Coronary artery (tissue), 2 donors: ENCODE measurements around the gene PLA2G4E.

ENCODE experiments used
- DNase-seq: peaks from one replicate; pipeline ENCODE4 v3.0.0-alpha.2; 2017; ENCODE audit warnings: low spot score
- H3K27ac ChIP-seq, 2 donors: fragments of 200-600 bp; sonication (generic); one replicate each; pipeline ENCODE4 v1.5.1; 2016 to 2019
- H3K4me3 ChIP-seq: fragments of 200-600 bp; sonication (generic); 2 replicates; pipeline ENCODE4 v1.5.1; 2016; ENCODE audit warnings: mild to moderate bottlenecking, moderate library complexity
- CTCF ChIP-seq: fragments of 200-600 bp; sonication (generic); IDR thresholded peaks from one replicate; pipeline ENCODE4 v1.5.1; 2019; ENCODE audit warnings: antibody characterized with exemption

Gene PLA2G4E

GRCh38 chr15:42020713-42021273, at the start of gene PLA2G4E:
Gene PLA2G4E, minus strand, starts transcription at chr15:42021042. Its CDS starts 12 bp downstream, at chr15:42021030.
- no peak for DNase-seq
- no peak within 1 kb of the TSS for H3K27ac ChIP-seq
- no peak for TF ChIP-seq CTCF
- no peak within 1 kb of the TSS for H3K4me3 ChIP-seq

DNA sequence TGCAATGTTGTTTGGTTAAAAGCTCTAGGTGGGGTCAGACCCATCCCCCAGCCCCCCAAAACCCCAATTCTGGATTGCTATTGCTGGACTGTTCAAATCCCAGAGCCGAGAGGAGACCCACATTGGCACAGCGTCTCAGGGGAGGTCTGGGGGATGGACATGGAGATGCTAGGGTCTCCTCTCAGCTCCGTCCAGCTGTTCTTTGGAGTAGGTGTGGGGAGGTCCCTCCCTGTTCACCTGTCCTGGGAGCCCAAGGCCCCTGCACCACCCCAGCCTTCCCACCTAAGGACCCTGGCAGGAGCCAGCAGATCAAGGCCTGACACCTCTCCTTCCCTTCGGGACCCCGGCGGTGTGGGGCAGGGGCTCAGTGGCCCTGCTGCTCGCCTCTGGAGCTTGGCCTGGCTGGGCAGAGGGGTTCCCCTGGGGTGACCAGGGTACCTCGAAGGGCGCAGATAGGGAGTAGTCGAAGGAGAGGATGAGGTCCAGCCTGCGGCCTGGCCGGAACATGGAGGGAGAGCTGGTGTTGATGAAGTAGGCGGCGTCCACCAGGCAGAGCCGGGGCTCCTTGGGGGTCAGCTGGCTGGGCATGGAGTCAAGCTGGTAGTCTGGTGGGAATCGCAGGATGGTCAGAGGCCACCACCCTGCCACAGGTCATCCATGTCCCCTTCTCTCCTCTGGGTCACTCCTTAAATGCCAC, 49.6 kb upstream of the PLA2G4E start:
- no peak for TF ChIP-seq CTCF
- H3K27ac ChIP-seq = no peak overlapping the region
- H3K4me3 ChIP-seq = no peak overlapping the region
- peak; percentile 47 for DNase-seq

DNA sequence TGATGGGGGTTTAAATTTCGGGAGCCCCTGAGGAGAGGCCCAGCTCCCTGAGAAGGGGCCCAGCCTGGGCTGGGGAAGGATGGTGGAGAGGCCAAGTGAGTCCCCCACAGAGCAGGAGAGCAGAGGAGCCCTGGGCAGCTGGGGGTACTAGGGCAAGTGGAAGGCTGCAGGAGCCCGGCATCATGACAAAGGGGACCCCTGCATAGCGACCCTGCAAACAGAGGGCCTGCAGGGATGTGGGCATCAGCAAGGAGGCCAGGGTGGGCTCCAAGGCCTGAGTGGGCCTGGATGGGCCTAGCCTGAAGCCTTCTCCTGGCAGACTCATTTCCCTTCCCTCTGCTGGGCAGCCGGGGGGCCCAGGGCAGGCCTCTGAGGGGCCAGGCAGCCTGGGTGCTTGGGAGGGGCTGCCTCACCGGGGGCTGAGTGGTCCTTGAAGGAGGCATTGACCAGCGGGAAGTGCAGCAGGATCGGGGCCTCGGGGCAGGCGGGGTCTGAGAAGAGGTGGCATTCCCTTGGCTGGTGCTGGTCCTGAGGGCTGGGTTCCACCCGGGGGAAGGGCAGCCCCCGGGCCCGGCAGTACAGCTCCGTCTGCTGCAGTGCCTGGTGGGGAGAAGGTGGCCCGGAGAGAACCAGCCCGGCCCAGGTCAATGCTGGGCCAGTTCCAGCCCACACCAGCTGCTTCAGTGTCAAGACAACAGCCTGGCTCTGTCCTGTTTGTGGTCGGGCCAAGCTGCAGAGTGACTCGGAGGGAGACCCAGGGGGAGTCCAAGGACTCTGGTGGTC, 48.8 kb upstream of the PLA2G4E start:
- no peak overlapping the region for H3K27ac ChIP-seq
- peak; percentile 57 for DNase-seq
- H3K4me3 ChIP-seq = no peak overlapping the region
- no peak for TF ChIP-seq CTCF

DNA sequence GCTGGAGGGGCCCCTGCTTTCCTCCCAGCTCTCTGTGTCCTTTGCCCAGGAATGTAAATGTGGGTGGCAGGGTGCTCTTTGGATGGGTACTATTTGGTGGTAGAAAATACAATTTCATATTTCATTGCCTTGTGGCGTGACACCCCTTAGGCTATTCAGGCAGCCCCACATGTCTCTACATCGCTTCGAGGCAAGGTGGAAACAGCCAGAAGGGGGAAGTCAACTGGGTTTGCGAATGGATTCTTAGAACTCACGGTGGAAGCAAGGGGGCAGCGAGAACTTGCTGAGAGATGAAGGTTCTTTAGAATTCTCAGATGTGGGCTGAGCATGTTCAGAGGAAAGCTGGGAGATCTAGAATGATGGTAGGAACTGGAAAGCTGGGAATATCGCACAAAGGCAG, 48.2 kb upstream of the PLA2G4E start:
- Histone ChIP-seq H3K27ac (no peak overlapping the region), H3K4me3 (no peak overlapping the region)
- DNase-seq = no peak
- TF ChIP-seq CTCF = no peak

- no peak for TF ChIP-seq CTCF
- Histone ChIP-seq H3K27ac (no peak overlapping the region), H3K4me3 (no peak overlapping the region)
- peak; percentile 54 for DNase-seq
Measured at GRCh38 chr15:42068601-42069000, 47.8 kb upstream of the PLA2G4E start.

DNA sequence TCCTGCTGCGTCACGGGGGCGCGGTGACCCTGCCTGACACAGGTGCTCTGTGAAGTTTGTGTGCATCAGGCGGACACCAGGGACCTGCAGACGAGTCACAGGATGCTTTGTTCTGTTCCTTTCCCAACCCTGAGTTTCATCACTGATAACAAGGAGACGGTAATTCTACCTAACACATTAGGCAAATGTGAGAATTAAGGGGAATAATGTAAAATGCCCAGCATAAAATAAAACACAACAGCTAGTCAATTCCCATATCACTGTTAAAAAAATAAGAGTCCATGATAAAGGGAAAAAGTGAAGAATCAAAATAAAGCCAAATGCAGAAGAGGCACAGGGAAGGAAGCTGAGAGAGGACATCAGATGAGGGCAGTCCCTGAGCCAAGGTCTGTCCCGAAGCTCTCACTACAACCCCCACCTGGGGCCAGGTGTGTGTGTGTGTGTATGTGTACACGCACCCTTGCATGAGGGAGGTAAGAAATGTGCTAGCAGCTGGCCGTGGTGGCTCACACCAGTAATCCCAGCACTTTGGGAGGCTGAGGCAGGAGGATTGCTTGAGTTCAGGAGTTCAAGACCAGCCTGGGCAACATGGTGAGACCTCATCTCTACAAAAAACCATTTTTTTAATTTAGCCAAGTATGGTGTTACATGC, 46.0 kb upstream of the PLA2G4E start:
- no peak for TF ChIP-seq CTCF
- no peak overlapping the region for H3K27ac ChIP-seq
- peak; percentile 35 for DNase-seq

More for the DNA sequence above, 46.0 kb upstream of the PLA2G4E start:
- H3K4me3 ChIP-seq = no peak overlapping the region
